KG1 (cell line): ENCODE data around the gene TSC22D3.
"Not testable (repeated sequence)": the region's sequence is repeated elsewhere in the genome, so short reads cannot be mapped to it uniquely, and the experiment has no call there.

Source experiments
- DNase-seq: peaks from one replicate; lab custom pipeline; 2025; lab: John Stamatoyannopoulos, UW

Gene TSC22D3

DNA sequence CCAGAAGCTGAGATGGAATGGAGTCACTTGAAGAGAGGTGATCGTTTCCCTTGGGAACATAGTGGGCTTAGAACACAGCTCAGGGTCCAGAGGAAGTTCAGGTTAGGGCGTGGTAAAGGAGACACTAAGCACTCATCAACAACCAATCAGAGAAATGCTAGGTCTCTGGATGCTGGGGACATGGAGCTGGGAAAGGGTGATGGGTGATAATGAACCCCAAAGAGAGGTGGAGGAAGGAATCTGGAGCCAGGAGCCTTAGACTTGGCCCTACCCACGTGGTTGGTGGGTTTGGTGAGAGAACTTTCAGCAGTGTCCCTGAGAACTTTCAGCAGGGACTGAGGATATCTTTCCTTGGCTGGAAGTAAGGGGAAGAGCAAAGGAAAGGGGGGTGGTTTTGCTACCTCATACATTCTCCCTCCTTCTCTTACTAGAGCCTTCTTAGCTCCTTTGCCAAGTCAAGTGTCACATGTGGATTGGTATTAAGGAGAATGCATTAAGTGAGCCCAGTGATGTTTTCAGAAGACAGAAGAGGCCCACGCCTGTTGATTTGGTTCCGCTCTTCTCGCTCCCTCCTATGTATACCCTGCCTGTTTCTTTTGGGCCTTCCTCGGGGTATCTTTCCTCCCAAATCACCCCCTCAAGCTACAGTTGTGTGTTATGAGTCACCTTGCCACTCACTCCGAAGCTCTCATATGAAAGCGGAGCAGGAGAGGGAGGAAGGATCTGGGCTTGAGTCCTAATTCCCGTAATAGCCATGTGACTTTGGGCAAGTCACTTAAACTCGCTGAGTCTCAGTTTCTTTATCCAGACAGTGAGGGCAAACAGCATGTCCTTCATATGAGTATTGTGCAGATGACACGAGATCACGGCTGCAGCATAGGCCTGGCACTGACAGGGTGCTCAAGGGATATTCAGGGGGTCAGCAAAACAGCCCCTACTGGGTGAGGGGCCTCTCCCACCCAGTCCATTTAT is 63.1 kb downstream of the TSC22D3 start:
- DNase-seq: no peak

GRCh38 chrX:107711521-107712181 is 63.9 kb downstream of the TSC22D3 start:
- no peak for DNase-seq

- peak; percentile 75 for DNase-seq
Observed at GRCh38 chrX:107710617-107711391, 64.8 kb downstream of the TSC22D3 start.

DNA sequence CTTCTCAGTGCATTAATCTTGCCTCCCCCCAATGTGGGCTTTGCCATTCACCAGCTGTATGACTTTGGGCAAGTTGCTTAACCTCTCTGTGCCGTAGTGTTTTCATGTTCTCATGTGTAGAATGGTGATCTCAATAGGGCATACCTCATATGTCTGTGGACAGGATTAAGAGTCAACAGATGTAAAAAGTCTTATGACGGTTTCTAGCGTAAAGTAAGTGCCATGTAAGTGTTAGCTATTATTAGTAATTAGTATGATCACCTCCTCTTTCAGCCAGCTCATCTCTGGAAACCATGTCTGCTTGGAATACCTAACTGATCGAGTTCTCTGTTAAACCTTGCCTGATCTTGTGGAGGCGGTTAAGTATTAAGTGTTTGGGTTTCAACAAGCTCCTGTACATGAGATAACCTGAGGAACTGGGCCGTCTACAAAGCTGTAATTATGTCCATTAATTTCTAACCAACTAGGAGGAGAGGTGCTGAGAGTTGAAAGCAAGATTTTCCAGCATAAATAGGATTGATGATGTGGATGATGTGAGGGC is 66.3 kb downstream of the TSC22D3 start:
- no peak for DNase-seq

DNA sequence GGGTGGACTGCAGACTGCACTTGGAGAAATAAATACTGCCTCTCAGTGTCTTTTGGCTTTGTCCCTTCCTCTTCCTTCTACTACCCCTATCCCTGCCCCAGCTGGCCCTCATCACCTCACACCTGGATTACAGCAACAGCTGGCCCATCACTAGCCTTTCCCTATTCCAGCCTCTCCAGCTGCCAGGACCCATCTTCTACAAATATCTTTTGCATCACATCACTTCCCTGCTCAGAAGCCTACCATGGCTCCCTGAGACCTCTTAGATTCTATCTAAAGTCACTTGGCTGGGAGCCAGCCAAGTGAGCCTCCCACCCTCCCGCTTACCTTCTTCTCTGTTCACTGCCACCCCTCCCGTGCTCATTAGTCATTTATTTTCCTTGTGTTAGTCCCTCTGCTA is 66.8 kb downstream of the TSC22D3 start:
- DNase-seq: no peak

DNA sequence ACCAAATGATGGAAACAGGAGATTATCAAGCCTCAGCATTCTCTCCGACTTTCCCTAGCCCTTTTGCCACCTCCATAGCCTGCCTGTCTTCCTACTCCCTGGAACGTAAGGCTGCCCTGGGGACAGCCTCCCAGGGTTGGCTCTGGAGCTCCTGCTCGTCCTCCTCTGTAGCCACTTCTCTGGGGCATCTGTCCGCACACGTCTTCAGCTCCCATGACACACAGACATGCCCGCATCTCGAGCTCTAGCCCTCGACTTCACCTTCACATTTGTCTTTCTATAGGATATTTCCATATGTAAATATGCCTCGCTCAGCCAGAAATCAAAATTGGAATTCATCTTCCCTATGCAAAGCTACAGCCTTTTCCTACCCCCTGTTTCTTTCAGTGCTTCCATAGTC is 67.7 kb downstream of the TSC22D3 start:
- DNase-seq: no peak

GRCh38 chrX:107706309-107706708 is 69.3 kb downstream of the TSC22D3 start:
- no peak for DNase-seq

GRCh38 chrX:107704587-107704986 is 71.0 kb downstream of the TSC22D3 start:
- no peak for DNase-seq

- DNase-seq: no peak
Observed at GRCh38 chrX:107704181-107704580, 71.4 kb downstream of the TSC22D3 start.

- DNase-seq: no peak
Observed at GRCh38 chrX:107701493-107702121, 74.0 kb downstream of the TSC22D3 start.

DNA sequence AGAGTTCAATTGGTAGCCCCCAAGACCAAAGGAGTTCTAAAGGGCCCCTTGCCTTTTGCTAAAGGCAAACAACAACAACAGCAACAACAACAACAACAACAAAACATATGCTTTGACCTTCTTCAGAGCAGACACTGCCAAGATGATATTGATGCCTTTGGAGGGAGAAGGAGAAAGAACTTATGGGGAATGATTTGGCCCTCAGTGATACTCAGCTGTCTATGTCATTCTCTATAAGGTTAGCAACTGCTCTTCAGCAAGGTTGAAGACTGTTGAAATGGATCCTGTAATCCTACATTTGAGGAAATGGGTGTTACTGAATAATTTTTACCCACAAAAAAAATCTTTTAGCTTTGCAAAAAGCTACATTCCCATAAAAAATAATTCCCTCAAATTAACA is 74.8 kb downstream of the TSC22D3 start:
- DNase-seq: no peak

- DNase-seq: no peak
Observed at GRCh38 chrX:107700317-107700774, 75.2 kb downstream of the TSC22D3 start.

DNA sequence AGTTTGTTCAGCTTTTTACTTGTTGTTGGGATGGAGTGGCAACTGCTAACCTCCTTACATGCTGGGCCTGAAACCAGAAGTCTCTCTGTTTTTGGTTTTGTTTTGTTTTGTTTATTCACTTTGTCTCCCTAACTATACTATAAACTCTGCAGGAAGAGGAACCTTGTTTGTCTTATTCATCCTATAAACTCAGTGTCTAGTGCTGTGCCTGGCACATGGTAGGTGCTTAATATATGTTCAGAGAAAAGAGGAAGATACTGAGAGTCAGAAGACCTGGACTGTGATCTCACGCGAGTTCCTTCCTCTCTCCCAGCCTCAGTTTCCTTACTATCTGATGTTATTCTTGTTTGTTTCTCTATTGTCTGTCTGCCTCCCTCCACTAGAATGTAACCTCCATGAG is 76.0 kb downstream of the TSC22D3 start:
- DNase-seq: no peak

DNA sequence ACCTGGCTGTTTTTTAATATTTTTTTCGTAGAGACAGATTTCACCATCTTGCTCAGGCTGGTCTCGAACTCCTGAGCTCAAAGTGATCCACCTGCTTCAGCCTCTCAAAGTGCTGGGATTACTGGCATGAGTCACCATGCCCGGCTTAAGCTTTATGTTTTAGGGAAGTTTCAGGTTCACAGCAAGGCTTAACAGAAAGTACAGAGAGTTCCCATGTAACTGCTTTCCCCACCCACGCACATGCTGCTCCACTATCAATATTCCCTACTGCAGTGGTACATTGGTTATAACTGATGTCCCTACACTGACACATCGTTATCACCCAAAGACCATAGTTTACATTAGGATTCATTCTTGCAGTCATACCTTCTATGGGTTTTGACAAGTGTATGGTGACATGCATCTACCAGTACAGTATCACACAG is 84.6 kb downstream of the TSC22D3 start:
- no peak for DNase-seq

DNA sequence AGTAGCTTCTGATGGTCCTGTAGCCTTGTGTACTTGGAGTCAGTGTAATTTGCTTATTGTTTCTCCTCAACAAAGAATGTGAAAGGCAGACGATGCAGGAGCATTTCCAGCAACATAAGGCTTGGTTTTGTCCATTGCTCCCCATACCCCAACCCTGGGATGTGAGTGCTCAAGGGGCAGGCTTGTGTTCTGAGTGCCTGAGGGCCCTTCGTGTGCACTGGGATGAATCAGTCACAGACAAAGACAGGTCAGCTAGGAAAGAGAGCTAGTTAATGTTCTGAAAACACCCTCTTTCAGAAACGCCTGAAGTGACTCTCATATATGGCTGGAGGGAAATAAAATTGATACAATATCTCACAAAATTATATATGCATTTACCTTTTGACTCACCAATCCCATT is 88.1 kb downstream of the TSC22D3 start:
- DNase-seq: no peak

DNA sequence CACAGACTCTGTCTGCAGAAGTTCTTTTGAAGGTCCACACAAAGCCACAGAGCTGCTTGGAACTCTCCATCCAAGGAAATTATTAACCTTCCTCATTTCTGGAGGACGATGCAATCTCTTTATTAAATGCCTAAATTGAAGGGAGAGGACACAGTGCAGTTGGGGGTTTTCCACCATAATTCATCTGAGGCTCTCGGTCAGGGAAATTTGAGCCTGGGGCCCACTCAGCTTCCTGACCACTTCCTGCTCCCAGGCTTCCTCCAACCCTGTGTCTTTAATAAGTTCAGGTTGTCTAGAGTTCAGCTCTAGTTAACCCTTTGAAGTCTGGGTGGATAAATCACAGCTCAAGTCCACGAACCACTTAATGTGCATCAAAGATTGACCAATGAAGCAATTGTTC is 88.8 kb downstream of the TSC22D3 start:
- DNase-seq: no peak

- DNase-seq: no peak
Observed at GRCh38 chrX:107686026-107686425, 89.6 kb downstream of the TSC22D3 start.

GRCh38 chrX:107685586-107685985 is 90.0 kb downstream of the TSC22D3 start:
- not testable (repeated sequence) for DNase-seq

DNA sequence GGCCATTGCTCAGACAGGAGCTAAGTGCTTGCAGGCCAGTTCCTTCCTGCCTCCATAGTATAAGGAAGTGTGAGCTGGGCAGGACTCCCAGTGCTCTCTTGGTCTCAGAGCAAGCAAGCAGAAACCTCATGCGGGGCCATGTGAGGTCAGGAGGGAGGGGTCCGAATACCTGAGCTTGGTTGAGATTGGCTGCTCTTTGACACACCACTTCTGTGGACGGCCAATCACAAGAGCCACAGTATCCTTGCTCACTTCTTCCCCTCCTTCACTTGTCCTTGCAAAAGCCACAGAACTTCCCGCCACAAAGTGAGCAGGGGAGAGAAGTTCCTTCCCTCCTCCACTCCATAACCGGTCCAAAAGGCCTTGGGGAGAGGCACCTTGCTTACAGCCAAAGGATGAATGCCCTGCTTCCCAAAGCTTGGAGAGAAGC is 90.6 kb downstream of the TSC22D3 start:
- no peak for DNase-seq

GRCh38 chrX:107683931-107684330 is 91.7 kb downstream of the TSC22D3 start:
- no peak for DNase-seq

GRCh38 chrX:107683124-107683895 is 92.3 kb downstream of the TSC22D3 start:
- no peak for DNase-seq
